HAP-1 (cell line): ENCODE measurements around the gene SHROOM3.

Experiments used
- DNase-seq, 2 experiments: peaks; one replicate each; pipeline ENCODE4 v3.0.0-alpha.2; 2016 to 2020; ENCODE audit warnings: low spot score in 2 of 2
- H3K27me3 ChIP-seq: fragments of 250-450 bp; sonication (Bioruptor Pico); 2 replicates; pipeline ENCODE4 v1.5.1; 2020; ENCODE audit warnings: low read depth, mild to moderate bottlenecking, moderate library complexity
- H3K36me3 ChIP-seq: fragments of 250-450 bp; sonication (Bioruptor Pico); replicated peaks from 2 replicates; pipeline ENCODE4 v1.5.1; 2020; ENCODE audit warnings: mild to moderate bottlenecking
- H3K4me1 ChIP-seq: fragments of 250-450 bp; sonication (Bioruptor Pico); 2 replicates; pipeline ENCODE4 v1.5.1; 2020; ENCODE audit warnings: mild to moderate bottlenecking
- H3K4me3 ChIP-seq: fragments of 250-450 bp; sonication (Bioruptor Pico); 2 replicates; pipeline ENCODE4 v1.5.1; 2020; ENCODE audit warnings: mild to moderate bottlenecking, moderate library complexity
- H3K9me3 ChIP-seq: fragments of 250-450 bp; sonication (Bioruptor Pico); 2 replicates; pipeline ENCODE4 v1.5.1; 2020; ENCODE audit warnings: mild to moderate bottlenecking, moderate library complexity
- in situ Hi-C: fragments of 300-500 bp; cut with MboI; formaldehyde crosslinking; loops from 3 replicates; pipeline ENCODE4 v1.14.3; 2020; ENCODE audit warnings: low sequenced_read_pairs, inconsistent platforms, mixed read lengths

The SHROOM3 gene

DNA sequence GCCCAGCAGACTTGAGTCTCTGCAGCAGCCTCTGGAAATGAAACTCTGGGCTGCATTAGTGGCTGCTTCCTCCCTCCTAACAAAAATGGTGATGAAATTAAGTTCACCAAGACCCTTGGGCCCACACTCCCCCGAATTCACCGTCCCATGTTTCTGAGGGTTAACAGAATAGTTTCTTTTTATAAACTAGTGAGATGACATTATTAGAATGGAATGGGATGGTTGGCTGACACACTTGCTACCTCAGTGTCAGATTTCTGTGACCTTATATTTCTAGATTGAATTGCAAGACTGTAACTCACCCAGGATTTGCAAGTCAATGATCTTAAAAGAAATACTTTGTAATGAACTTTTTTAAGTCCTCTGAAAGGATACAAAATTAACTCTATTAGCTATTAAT, 127.1 kb downstream of the SHROOM3 start:
- Histone ChIP-seq H3K27me3 (no peaks in the 10 kb centered on the region), H3K36me3 (no peaks in the 10 kb centered on the region), H3K9me3 (no peaks in the 10 kb centered on the region), H3K4me3 (no peak overlapping the region), H3K4me1 (peaks cover 39% of the 10 kb centered on the region)
- in situ Hi-C loops, result no loop called here
- DNase-seq, result no peak

DNA sequence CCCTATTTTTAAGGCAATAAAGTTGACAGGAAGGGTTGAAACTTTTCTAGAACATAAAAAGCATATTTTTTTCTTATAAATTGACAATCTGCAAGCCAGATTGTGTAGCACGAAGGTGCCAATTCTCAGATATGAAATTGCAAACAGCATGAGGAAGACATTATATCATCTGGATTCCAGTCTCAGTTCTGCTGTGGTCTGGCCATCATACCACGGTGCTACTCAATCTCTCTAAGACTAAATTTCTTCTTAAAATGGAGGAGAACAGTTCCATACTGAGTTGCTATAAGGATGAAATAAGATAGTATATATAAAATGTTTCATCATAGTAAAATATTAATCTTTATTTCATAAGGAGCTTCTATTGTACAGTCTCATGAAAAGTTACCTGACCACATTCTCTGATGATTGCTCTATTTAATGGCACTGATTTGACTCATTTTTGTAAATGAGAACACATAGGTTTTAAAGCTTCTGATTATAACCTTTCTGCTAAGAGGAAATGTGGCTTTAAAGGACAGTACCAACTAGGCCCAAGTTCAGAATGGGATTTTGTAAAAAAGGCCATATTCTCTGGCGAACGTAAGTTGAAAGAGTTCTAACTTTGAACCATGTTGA, 127.9 kb downstream of the SHROOM3 start:
- no peaks in the 10 kb centered on the region for H3K9me3 ChIP-seq
- no peaks in the 10 kb centered on the region for H3K27me3 ChIP-seq
- no peak overlapping the region for H3K4me3 ChIP-seq
- in situ Hi-C loops, result no loop called here
- no peak for DNase-seq
- H3K4me1 ChIP-seq, result peaks cover 39% of the 10 kb centered on the region
- no peaks in the 10 kb centered on the region for H3K36me3 ChIP-seq

DNA sequence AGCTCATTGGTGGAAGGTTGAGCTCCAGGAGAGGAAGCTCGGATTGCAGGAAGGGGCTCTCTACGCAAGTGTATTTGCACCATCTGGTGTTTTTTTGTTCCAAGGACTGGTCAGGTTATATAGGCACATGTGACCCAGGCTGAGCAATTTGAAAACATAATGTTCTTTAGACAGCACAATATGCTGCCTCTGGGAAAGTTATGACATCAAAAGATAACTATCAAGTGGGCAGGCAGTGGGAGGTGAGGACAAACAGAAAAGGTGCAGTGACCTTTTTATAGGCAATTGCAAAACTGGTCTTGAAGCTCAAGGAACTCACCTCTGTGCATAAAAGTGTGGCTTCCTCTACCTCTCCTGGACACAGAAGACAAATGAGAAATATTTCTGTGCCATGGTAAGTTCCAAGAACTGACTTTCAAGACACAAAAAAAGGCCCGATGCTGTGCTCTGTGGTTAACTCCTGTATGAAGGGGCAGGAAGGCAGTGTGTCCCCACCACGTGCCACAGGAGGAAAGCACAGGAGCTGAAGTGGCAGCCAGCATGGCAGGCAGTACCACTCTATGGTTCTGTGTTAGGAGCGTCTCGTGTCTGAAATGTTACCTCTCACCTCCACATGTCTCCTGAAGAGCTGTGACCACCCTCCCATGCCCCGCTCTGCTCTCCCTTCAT, 128.6 kb downstream of the SHROOM3 start:
- in situ Hi-C loops, result no loop called here
- no peaks in the 10 kb centered on the region for H3K9me3 ChIP-seq
- no peak for DNase-seq
- H3K36me3 ChIP-seq, result no peaks in the 10 kb centered on the region
- no peaks in the 10 kb centered on the region for H3K27me3 ChIP-seq
- H3K4me3 ChIP-seq, result no peak overlapping the region
- H3K4me1 ChIP-seq, result peaks cover 34% of the 10 kb centered on the region

DNA sequence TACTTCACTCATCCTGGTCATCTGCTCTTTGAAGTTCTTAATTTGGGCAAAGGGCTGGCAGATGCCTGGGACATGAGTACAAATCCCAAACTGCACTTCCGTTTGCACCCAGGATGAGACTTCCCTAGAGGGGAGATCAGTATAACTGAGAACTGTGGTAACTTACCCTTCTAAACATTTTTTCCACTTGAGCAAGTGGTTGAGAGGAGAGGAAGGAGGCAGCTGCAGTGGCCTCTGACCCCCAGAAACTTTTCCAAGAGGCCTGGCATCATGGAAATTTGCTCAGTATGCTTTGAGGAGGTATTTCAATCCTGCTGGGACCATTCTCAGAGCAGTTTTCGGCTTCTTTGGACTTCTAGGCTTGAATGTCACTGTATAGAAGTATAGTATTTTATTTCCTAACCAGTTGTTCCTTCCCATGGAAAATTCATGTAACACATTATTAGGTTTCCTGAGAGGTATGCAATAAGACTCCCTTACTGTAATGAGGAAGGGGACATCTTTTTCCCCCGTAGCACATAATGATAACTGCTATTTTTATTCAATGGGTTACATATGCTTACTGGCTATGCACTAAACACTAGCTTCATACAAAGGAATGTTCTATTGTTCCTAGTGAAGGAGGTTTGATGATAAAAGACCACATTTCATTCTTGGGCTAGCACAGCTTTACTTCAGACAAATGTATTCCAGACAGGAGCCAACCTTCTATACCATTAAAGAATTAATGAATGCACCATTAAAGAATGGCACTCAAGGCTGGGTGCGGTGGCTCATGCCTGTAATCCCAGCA, 129.3 kb downstream of the SHROOM3 start:
- in situ Hi-C loops, result no loop called here
- peak in 1 of 2 experiments; percentile 3 for DNase-seq
- no peaks in the 10 kb centered on the region for H3K9me3 ChIP-seq
- peaks cover 30% of the 10 kb centered on the region for H3K4me1 ChIP-seq
- H3K4me3 ChIP-seq, result no peak overlapping the region
- H3K27me3 ChIP-seq, result no peaks in the 10 kb centered on the region
- H3K36me3 ChIP-seq, result no peaks in the 10 kb centered on the region

DNA sequence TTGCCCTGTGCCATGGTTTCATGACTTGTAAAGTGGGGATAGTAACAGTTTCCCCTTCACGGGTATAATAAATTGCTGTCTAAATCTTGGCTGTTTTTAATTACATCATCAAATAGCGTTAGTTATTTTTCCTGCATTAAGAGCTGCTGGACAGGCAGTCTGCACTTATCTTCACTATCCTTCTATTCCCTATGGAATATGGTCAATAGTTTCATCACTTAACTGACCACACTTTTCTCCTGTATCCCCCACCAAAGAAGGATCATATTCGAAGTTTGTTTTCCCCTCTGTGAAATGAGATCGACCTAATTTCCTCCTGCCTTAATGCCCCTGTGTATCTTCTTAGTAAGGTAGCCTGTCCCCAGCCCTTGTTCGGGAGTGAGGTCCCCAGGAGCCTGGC, 133.2 kb downstream of the SHROOM3 start:
- Histone ChIP-seq H3K9me3 (no peaks in the 10 kb centered on the region), H3K36me3 (no peaks in the 10 kb centered on the region; the same call in 1 of the 2 replicates), H3K27me3 (no peaks in the 10 kb centered on the region), H3K4me1 (peaks cover 28% of the 10 kb centered on the region), H3K4me3 (no peak overlapping the region)
- in situ Hi-C loops, result no loop called here
- no peak for DNase-seq

DNA sequence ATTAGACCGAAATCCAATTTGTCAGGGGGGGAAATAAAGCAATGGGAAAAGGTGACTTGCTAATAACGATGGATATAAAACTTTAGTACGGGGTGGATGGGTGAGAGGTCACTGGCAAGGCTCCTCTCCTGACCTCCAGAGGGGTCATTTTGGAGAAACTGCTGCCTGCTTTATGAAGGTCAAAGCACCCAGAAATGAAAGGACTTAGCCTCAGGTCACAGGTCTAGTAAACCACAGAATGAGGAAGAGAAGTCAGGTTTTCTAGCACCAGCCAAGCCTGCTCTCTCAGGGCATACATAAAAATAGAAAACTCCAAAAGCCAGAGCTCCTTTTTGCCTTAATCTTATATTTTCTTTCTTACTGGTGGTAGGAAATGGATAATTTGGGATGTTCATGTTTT, 134.2 kb downstream of the SHROOM3 start:
- Histone ChIP-seq H3K27me3 (no peaks in the 10 kb centered on the region), H3K36me3 (no peaks in the 10 kb centered on the region; the same call in 1 of the 2 replicates), H3K4me3 (no peak overlapping the region), H3K4me1 (peaks cover 28% of the 10 kb centered on the region), H3K9me3 (no peaks in the 10 kb centered on the region)
- in situ Hi-C loops, result no loop called here
- no peak for DNase-seq

DNA sequence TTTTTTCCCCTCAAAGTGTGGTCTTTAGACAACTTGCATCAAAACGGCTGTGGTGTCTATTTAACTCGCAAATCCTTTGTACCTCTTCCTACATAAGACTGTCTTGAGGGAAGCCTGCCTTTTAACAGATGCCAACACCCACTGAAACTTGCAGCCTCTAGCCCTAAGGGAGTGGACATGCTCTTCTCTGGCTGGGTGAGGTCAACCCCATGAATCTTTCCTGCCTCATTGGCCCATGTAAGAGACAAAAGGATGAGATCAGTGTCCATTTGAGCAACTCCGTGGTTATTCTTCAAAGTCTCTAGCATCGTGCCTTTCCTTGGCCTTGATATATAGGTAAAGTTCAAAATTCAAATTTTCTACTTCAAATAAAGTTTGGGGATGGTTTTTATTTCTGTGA, 134.7 kb downstream of the SHROOM3 start:
- in situ Hi-C loops, result no loop called here
- Histone ChIP-seq H3K27me3 (no peaks in the 10 kb centered on the region), H3K9me3 (no peaks in the 10 kb centered on the region), H3K4me3 (no peak overlapping the region), H3K4me1 (peaks cover 25% of the 10 kb centered on the region), H3K36me3 (no peaks in the 10 kb centered on the region; the same call in 1 of the 2 replicates)
- DNase-seq, result no peak

DNA sequence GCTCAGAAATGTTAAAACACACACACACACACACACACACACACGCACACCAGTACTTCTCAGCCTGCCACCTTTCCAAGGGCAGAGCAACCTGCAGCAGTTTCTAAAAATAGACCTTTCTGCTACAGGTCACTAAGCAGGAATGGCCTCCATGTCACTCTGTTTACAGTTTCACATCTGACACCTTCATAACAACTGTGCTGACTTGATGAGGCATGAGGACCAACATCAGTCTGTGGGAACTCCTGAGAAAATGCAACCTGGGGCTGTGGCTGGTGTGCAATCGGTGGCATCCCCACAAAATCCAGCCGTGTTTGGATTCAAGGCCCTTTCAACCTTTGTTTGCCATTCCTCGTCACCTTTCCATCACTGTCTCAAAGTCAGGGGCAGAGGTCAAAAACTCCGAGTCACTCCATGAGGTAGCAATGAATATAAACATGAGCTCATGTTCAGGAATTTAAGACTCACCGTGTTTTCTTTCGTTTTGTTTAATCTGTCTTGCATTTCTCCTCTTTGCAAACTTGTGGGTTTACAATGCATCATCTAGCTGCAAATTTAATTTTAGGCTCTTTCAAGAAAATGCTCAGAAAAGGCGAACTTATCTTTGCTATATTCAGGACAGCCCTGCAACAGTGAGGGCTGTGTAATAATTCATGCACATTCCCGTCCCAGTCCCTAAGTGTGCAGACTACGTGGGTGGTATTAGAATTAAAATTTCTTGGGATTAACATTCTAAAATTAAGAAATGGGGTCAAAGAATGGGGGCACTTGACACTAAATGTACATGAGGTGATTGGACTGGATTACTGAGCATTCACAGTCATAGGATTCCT, 135.3 kb downstream of the SHROOM3 start:
- Histone ChIP-seq H3K4me1 (peaks cover 24% of the 10 kb centered on the region), H3K27me3 (no peaks in the 10 kb centered on the region), H3K9me3 (no peaks in the 10 kb centered on the region), H3K4me3 (no peak overlapping the region), H3K36me3 (no peaks in the 10 kb centered on the region; the same call in 1 of the 2 replicates)
- no peak for DNase-seq
- in situ Hi-C loops, result no loop called here

DNA sequence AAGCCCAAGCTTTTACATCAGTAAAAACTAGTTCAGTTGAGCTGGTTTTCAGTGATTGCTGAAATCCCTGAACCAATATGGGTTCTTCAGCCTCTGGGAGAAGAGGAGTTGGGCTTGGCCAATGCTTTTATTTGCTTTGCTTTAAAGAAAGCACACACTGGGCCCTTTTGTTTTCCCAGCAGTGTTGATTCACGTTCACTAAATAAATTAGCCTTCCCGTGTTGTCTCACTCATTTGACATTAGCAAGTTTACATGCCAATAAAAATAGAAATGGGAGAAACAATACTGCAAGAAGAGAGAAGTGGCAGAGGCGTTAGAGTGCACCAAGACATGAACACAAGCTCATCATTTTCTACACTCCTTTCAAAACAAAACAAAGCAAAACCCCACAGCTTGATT, 136.2 kb downstream of the SHROOM3 start:
- H3K4me3 ChIP-seq, result no peak overlapping the region
- in situ Hi-C loops, result no loop called here
- DNase-seq, result no peak
- no peaks in the 10 kb centered on the region for H3K9me3 ChIP-seq
- no peaks in the 10 kb centered on the region; the same call in 1 of the 2 replicates for H3K36me3 ChIP-seq
- H3K27me3 ChIP-seq, result no peaks in the 10 kb centered on the region
- peaks cover 24% of the 10 kb centered on the region for H3K4me1 ChIP-seq

DNA sequence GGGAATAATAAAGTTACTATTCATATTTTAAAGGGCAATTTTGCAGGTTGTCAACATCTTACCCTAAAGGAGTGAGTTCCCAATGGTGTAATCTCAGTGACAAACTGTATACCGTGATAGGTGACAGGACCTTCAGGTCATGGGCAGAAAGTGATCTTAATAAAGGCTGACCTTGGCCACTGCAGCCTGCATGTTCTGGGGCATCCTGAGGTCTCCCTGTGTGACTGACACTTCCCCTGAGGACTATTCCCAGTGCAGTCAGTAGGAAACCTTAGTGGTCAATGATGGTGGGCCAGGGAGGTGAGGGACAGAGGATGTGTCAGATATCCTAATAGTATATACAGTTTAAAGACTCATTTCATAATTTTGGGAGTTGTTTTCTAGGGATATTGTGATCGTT, 137.2 kb downstream of the SHROOM3 start:
- no peaks in the 10 kb centered on the region for H3K27me3 ChIP-seq
- no peaks in the 10 kb centered on the region for H3K9me3 ChIP-seq
- in situ Hi-C loops, result no loop called here
- no peaks in the 10 kb centered on the region; the same call in 1 of the 2 replicates for H3K36me3 ChIP-seq
- no peak for DNase-seq
- no peak overlapping the region for H3K4me3 ChIP-seq
- H3K4me1 ChIP-seq, result peaks cover 24% of the 10 kb centered on the region

DNA sequence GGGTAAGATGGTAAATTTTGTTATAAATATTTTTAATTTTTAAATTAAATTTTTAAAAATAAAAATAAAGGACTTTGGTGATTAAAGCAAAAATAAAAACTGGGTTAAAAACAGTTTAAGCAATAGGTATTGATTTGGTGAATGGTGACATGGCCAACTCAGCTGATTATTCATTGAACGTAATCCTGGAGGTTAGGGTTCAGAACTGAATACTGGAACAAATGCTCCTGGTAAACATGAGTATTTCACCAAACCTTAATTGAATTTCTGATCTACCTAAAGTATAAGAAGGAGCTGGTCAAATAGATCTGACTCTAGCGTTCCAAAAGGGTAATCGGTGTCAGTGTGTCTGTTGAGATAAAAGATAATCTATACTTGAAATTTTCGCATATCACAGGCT, 141.8 kb downstream of the SHROOM3 start:
- Histone ChIP-seq H3K4me3 (no peak overlapping the region), H3K36me3 (no peaks in the 10 kb centered on the region), H3K27me3 (no peaks in the 10 kb centered on the region), H3K4me1 (peaks cover 9% of the 10 kb centered on the region), H3K9me3 (no peaks in the 10 kb centered on the region)
- in situ Hi-C loops, result no loop called here
- DNase-seq, result no peak

DNA sequence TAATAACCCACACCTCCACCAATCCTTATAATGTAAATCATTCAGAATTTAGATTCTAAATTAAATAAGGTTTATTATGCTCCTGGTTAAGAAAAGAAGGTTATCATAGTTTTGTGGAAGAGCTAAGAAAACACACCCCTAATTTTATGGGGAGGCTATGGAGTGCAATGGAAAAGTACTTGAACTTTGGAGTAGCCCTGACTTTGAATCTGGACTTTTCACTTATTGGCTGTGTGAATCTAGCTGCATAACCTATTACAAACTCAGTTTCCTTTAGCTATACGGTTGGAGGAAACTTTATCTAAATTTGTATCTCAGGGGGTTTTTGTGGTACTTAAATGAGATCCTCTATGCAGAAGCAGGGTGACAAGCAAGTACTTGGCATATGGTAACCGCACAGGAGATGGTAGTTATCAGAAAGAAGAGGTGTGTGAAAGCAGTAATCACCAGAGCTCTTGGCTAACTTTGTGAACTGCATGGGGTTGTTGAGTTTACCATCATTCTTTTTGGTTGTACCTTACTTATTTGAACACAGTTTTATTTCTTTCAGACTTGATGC, 143.1 kb downstream of the SHROOM3 start:
- H3K4me3 ChIP-seq, result no peak overlapping the region
- in situ Hi-C loops, result no loop called here
- peaks cover 12% of the 10 kb centered on the region for H3K4me1 ChIP-seq
- H3K27me3 ChIP-seq, result no peaks in the 10 kb centered on the region
- no peak for DNase-seq
- H3K9me3 ChIP-seq, result no peaks in the 10 kb centered on the region
- no peaks in the 10 kb centered on the region for H3K36me3 ChIP-seq

DNA sequence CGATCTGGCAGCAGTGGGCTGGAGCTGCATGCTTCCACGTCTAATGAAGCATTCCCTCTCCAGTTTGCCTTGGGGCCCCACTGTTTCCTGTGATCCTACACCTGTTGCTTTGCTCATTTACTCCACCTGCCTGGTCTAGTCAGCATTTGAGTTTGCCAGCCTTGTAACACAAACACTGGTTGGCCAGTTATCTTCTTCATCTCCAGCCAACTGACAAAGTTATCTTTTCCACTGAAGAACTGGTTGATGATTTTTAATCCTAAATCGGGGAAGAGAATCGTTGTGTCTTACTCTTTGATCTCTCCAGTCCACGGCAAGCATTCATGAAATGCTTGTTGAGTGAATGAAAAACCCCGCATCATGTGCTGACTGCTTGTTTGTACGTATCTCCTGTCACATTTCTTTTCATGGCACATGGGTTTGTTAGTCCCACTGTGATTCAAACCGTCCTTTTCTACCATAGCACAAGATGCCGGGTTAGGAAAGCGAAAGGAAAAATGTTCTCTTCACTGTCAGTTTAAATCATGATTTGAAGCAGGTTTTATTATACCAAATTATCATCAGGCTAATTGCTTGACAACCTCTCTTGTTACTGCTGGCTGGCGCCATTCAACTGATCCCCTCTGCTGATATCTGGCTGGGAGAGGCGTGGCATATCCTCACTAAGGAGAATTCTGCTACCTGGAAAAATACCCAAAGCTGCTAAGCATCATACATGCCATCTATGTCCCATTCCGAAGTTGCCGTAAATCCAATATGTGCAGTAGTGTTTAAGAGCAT, 144.8 kb downstream of the SHROOM3 start:
- H3K4me3 ChIP-seq, result no peak overlapping the region
- H3K27me3 ChIP-seq, result no peaks in the 10 kb centered on the region
- in situ Hi-C loops, result no loop called here
- no peaks in the 10 kb centered on the region for H3K36me3 ChIP-seq
- H3K9me3 ChIP-seq, result no peaks in the 10 kb centered on the region
- no peak for DNase-seq
- H3K4me1 ChIP-seq, result peaks cover 18% of the 10 kb centered on the region
